Neural cell (in vitro differentiated cells): ENCODE data around the gene LRRC45. TPM values are rescaled to one million over a fixed set of nuclear protein-coding genes. Genes with fewer than 3 reads are reported as not detected.

Source experiments
- H2AFZ ChIP-seq: fragments of 200-600, 300-800 bp; sonication (generic), shearing (Covaris generic); 2 replicates; pipeline ENCODE4 v1.6.0; 2014; ENCODE audit warnings: low read depth, mild to moderate bottlenecking, antibody characterized with exemption, low read length, moderate library complexity
- H3F3A ChIP-seq: fragments of 200-600 bp; shearing (Covaris generic); 2 replicates; pipeline ENCODE4 v1.6.1; 2016; ENCODE audit warnings: mild to moderate bottlenecking, moderate library complexity, mixed read lengths, antibody characterized with exemption, low read length; ENCODE audit not compliant: insufficient read depth, poor library complexity, severe bottlenecking
- H3K27ac ChIP-seq: fragments of 200-600, 300-800 bp; sonication (generic), shearing (Covaris generic); 2 replicates; pipeline ENCODE4 v1.5.1; 2014; ENCODE audit warnings: mild to moderate bottlenecking, low read length, moderate library complexity
- H3K27me3 ChIP-seq: fragments of 300-800, 200-600 bp; sonication (generic), shearing (Covaris generic); 2 replicates; pipeline ENCODE4 v1.6.0; 2014; ENCODE audit warnings: mild to moderate bottlenecking, low read depth, low read length, moderate library complexity; ENCODE audit not compliant: insufficient read depth
- H3K36me3 ChIP-seq: fragments of 300-800, 200-600 bp; sonication (generic), shearing (Covaris generic); 2 replicates; pipeline ENCODE4 v1.5.1; 2014; ENCODE audit warnings: mild to moderate bottlenecking, antibody characterized with exemption, low read length, moderate library complexity; ENCODE audit not compliant: insufficient read depth
- H3K4me2 ChIP-seq: fragments of 300-800, 200-600 bp; sonication (generic), shearing (Covaris generic); 2 replicates; pipeline ENCODE4 v1.6.0; 2014; ENCODE audit warnings: mild to moderate bottlenecking, low read length
- H3K4me3 ChIP-seq: fragments of 300-800, 200-600 bp; sonication (generic), shearing (Covaris generic); 2 replicates; pipeline ENCODE4 v1.5.1; 2014; ENCODE audit warnings: mild to moderate bottlenecking, low read length, moderate library complexity
- H3K79me2 ChIP-seq: fragments of 200-600 bp; shearing (Covaris generic); replicated peaks from 2 replicates; pipeline ENCODE4 v1.6.0; 2014; ENCODE audit warnings: mild to moderate bottlenecking, low read length, moderate library complexity; ENCODE audit not compliant: insufficient read depth
- H3K9ac ChIP-seq: fragments of 300-800, 200-600 bp; sonication (generic), shearing (Covaris generic); 2 replicates; pipeline ENCODE4 v1.6.1; 2016; ENCODE audit warnings: mild to moderate bottlenecking, low read length, mixed read lengths
- H3K9me2 ChIP-seq: fragments of 200-600 bp; shearing (Covaris generic); 2 replicates; pipeline ENCODE4 v1.6.1; 2016; ENCODE audit warnings: mild to moderate bottlenecking, low read length, mixed read lengths; ENCODE audit not compliant: insufficient read depth
- H3K9me3 ChIP-seq: fragments of 200-600, 300-800 bp; sonication (generic), shearing (Covaris generic); 2 replicates; pipeline ENCODE4 v1.6.1; 2016; ENCODE audit warnings: mild to moderate bottlenecking, mixed run types, low read length, moderate library complexity, mixed read lengths
- H4K20me1 ChIP-seq: fragments of 200-600 bp; shearing (Covaris generic); 2 replicates; pipeline ENCODE4 v1.6.1; 2016; ENCODE audit warnings: mild to moderate bottlenecking, mixed run types; ENCODE audit not compliant: insufficient read depth
- EP300 ChIP-seq: fragments of 450-650 bp; conservative IDR thresholded peaks from 2 replicates; pipeline ENCODE4 v1.6.1; 2014; ENCODE audit warnings: antibody characterized with exemption, mild to moderate bottlenecking, moderate library complexity; ENCODE audit not compliant: poor library complexity, severe bottlenecking
- EZH2 ChIP-seq: fragments of 200-600, 300-800 bp; shearing (Covaris generic), sonication (generic); IDR thresholded peaks from 2 replicates; pipeline ENCODE4 v1.6.1; 2014; ENCODE audit warnings: antibody characterized with exemption, low read length, borderline replicate concordance, mild to moderate bottlenecking; ENCODE audit not compliant: insufficient read depth, poor library complexity, severe bottlenecking
- MXI1 ChIP-seq: fragments of 450-650 bp; conservative IDR thresholded peaks from 2 replicates; pipeline ENCODE4 v1.6.1; 2014; ENCODE audit warnings: antibody characterized with exemption, mild to moderate bottlenecking; ENCODE audit not compliant: poor library complexity, severe bottlenecking
- POLR2AphosphoS5 ChIP-seq: IDR thresholded peaks from 2 replicates; pipeline ENCODE4 v1.6.1; 2012
- RAD21 ChIP-seq: fragments of 450-650 bp; conservative IDR thresholded peaks from 2 replicates; pipeline ENCODE4 v1.6.1; 2014; ENCODE audit warnings: antibody characterized with exemption, mild to moderate bottlenecking, moderate library complexity
- SMC3 ChIP-seq: fragments of 450-650 bp; conservative IDR thresholded peaks from 2 replicates; pipeline ENCODE4 v1.6.1; 2014; ENCODE audit warnings: antibody characterized with exemption, mild to moderate bottlenecking, moderate library complexity; ENCODE audit not compliant: poor library complexity
- TAF1 ChIP-seq: IDR thresholded peaks from 2 replicates; pipeline ENCODE4 v1.6.1; 2012; ENCODE audit warnings: low read depth
- polyA plus RNA-seq: library from polyadenylated mRNA; depleted of rRNA; stranded (reverse); fragments of >200 nt; gene quantifications from 2 replicates; pipeline ENCODE4 v1.2.3, GENCODE V29; 2014
- TF ChIP-seq, protein P1 (sequence below): IDR thresholded peaks from 2 replicates; pipeline ENCODE4 v1.6.1; 2012; ENCODE audit warnings: borderline replicate concordance
- TF ChIP-seq, protein P2 (sequence below): fragments of 450-650 bp; IDR thresholded peaks from 2 replicates; pipeline ENCODE4 v1.5.1; 2014; ENCODE audit warnings: antibody characterized with exemption, mild to moderate bottlenecking, moderate library complexity; ENCODE audit not compliant: poor library complexity, severe bottlenecking

LRRC45 gene
- polyA plus RNA-seq, 1 donor from 2014 or later, result 51.7 TPM

DNA sequence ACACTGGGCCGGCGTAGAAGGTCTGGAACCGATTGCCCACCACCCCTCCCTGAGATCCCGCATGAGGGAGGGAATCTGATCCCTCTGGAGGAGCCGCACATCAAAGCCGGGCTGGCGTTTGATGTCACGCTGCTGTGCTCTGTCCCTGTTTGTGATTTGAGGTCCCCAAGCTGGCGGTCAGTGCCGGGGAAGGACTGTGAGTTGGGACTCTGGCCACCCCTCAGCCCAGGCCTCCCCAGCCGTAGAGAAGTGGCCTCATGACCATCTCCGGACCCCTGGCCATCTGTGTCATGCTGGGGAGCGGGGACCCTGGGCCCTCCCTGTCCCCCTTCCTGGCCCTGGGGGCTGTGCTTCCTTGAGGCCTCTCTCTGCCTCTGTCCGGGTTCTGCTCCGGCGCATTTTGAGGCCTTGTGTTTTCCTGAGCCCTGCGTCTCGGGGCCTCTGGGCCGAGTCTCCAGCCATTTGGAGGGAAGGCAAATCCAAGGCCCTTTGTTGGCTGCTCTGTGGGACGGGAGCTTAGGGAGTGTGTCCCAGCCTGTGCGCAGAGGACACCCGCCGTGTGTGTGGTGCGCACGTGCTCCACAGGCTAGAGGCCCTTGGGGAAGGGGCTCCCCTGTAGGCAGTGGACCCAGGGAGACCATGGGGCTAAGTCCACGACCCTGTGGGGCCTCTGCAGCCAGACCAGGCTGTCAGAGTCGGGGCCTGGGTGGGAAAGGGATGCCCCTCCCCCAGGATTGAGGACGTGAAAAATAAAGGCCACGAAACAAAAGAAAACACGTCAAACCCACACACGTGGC lies 30.6 kb upstream of the LRRC45 start:
- TF ChIP-seq TAF1 (no peak), SMC3 (no peak), RAD21 (no peak), POLR2AphosphoS5 (no peak), EZH2 (no peak), MXI1 (no peak), EP300 (no peak)
- TF ChIP-seq, protein P1, sequence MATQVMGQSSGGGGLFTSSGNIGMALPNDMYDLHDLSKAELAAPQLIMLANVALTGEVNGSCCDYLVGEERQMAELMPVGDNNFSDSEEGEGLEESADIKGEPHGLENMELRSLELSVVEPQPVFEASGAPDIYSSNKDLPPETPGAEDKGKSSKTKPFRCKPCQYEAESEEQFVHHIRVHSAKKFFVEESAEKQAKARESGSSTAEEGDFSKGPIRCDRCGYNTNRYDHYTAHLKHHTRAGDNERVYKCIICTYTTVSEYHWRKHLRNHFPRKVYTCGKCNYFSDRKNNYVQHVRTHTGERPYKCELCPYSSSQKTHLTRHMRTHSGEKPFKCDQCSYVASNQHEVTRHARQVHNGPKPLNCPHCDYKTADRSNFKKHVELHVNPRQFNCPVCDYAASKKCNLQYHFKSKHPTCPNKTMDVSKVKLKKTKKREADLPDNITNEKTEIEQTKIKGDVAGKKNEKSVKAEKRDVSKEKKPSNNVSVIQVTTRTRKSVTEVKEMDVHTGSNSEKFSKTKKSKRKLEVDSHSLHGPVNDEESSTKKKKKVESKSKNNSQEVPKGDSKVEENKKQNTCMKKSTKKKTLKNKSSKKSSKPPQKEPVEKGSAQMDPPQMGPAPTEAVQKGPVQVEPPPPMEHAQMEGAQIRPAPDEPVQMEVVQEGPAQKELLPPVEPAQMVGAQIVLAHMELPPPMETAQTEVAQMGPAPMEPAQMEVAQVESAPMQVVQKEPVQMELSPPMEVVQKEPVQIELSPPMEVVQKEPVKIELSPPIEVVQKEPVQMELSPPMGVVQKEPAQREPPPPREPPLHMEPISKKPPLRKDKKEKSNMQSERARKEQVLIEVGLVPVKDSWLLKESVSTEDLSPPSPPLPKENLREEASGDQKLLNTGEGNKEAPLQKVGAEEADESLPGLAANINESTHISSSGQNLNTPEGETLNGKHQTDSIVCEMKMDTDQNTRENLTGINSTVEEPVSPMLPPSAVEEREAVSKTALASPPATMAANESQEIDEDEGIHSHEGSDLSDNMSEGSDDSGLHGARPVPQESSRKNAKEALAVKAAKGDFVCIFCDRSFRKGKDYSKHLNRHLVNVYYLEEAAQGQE, result no peak
- TF ChIP-seq, protein P2, sequence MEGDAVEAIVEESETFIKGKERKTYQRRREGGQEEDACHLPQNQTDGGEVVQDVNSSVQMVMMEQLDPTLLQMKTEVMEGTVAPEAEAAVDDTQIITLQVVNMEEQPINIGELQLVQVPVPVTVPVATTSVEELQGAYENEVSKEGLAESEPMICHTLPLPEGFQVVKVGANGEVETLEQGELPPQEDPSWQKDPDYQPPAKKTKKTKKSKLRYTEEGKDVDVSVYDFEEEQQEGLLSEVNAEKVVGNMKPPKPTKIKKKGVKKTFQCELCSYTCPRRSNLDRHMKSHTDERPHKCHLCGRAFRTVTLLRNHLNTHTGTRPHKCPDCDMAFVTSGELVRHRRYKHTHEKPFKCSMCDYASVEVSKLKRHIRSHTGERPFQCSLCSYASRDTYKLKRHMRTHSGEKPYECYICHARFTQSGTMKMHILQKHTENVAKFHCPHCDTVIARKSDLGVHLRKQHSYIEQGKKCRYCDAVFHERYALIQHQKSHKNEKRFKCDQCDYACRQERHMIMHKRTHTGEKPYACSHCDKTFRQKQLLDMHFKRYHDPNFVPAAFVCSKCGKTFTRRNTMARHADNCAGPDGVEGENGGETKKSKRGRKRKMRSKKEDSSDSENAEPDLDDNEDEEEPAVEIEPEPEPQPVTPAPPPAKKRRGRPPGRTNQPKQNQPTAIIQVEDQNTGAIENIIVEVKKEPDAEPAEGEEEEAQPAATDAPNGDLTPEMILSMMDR, result no peak
- Histone ChIP-seq H3K27me3 (no peaks in the 10 kb centered on the region), H3K79me2 (no peaks in the 10 kb centered on the region), H3K27ac (no peak overlapping the region), H3K4me2 (no peak overlapping the region), H3K36me3 (no peaks in the 10 kb centered on the region), H3F3A (no peaks in the 10 kb centered on the region), H4K20me1 (no peaks in the 10 kb centered on the region), H3K9ac (no peak overlapping the region), H3K9me2 (no peaks in the 10 kb centered on the region), H3K9me3 (no peaks in the 10 kb centered on the region), H3K4me3 (no peak overlapping the region), H2AFZ (no peak overlapping the region)

DNA sequence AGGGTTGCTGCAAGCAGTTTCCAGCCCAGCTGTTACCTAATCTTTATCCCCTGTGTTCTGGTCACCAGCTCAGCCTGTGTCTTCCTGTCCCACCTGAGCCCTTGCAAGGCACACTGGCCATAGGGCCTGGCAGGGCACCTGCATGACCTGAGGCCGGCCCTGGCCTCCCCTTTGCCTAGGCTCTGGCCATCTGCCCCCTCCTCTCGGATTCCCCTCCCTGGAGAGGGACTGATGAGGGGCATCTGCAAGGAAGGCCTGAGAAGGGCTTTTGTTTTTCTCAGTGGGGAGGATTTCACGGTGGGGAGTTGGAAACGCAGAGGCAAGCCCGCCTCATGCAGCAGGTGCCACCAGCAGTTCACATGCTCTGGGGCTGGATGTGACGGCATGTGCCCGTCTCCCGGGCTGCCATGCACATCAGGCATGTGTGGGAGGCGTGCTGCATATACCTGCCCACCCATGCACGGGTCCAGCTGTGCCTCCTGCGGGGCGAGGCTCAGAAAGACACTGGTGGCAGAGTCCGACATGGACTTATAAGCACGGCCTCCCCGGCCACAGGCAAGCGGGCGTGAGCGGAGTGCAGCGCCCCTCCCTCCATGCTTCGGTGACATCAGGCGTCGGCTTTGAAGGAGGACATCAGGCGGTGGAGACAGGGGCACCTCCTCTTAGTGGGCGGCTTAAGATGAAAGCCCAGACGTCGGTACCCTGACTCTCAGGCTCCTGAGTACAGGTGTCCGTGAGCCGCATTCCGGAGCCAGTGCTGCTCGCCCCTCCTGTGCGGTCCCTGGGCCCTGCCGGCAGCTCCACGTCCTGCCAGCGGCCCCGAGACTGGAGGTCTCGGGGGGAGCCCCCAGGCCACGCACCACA lies 29.1 kb upstream of the LRRC45 start:
- no peaks in the 10 kb centered on the region for H4K20me1 ChIP-seq
- no peaks in the 10 kb centered on the region for H3K27me3 ChIP-seq
- H3K9me2 ChIP-seq, result no peaks in the 10 kb centered on the region
- no peak overlapping the region for H3K9ac ChIP-seq
- no peaks in the 10 kb centered on the region for H3K79me2 ChIP-seq
- TF ChIP-seq POLR2AphosphoS5, result no peak
- TF ChIP-seq, protein P2, result no peak
- TF ChIP-seq, protein P1, result no peak
- no peak for TF ChIP-seq MXI1
- TF ChIP-seq RAD21, result no peak
- no peak for TF ChIP-seq EP300
- TF ChIP-seq EZH2, result no peak
- no peak for TF ChIP-seq SMC3
- TF ChIP-seq TAF1, result no peak
- no peak overlapping the region for H3K4me3 ChIP-seq
- H3K27ac ChIP-seq, result no peak overlapping the region
- H3K4me2 ChIP-seq, result no peak overlapping the region
- H3K36me3 ChIP-seq, result no peaks in the 10 kb centered on the region
- no peaks in the 10 kb centered on the region for H3F3A ChIP-seq
- H2AFZ ChIP-seq, result no peak overlapping the region
- no peaks in the 10 kb centered on the region for H3K9me3 ChIP-seq
